IPS-11a (cell line): ENCODE measurements around the gene RNF26.

Experiments
- H3K4me3 ChIP-seq: one replicate; pipeline ENCODE4 v1.5.1; 2013; ENCODE audit warnings: low read depth, low read length, control low read depth

RNF26 gene

DNA sequence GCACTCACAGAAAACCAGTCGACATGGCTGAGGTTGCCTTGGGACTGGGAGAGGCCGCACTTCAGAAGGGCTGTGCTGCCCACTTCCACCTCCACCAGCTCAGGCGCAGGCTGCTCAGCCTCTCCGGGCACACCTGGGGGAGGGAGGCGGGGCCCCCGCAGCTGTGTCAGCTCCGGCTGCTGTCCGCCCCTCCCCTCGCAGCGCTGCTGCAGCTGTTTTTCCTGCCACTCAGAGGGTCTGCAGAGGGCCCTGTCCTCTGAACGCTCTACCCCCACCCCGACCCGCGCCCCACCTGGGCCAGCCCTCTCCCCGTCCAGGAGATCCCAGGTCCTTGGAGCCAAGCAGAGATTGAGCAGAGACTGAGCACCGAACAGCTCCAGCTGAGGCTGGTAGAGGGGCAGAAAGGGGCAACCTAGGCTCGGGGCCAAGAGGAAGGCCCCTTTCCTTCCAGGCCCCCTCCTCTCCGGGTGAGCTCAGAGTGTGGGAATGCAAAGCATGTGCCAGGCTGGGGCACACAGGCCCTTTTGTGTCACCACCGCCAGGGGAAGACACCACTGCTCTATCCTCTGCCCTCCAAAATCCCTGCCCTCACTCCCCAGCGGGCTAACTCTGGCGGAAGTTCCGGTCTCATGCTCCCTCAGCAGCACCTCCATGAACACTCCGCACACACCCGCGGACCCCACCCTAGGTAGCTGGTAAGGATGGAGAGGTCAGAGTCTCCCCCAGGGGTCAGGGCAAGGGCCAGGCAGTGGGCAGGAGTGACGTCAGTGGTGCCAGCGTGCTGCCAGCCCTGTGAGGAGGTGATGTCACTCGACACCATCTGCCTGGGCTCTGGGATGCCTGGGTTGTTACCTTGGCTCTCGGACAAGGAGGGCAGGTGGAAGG is 19.0 kb upstream of the RNF26 start:
- peak overlapping the region; percentile 72 for H3K4me3 ChIP-seq

DNA sequence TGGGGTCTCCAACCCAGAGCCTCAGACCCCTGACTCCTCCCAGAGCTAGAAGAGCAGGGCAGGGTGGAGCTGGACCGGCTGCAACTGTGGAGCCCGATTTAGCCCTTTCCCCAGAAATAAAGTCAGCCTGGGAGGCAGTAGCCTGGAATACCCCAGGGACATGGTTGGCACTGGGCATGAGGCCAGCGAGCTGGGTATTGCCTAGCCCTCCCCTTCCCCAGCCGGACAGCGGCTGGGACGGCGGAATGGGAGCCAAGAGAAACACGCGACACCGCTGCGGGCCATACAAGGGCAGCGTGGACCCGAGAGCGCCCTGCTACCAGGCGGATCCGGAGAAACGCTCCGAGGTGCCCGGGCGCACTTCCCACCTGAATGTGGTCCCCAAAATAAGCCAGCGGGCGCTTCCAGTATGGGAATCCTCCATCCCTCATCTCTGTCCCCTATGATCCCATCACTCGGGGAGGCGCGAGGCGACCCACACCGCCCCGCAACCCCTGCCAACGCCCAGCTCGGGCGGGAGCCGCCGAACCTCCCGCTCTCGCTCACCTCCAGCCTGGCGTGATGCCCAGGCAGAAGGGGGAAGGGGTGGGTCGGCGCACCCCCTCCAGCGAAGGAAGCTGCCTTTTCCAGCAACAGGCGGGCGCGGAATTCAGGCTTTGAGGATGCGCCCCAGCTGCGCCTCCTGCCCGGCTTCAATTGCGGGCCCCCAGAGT is 18.2 kb upstream of the RNF26 start:
- peak overlapping the region; percentile 72 for H3K4me3 ChIP-seq

DNA sequence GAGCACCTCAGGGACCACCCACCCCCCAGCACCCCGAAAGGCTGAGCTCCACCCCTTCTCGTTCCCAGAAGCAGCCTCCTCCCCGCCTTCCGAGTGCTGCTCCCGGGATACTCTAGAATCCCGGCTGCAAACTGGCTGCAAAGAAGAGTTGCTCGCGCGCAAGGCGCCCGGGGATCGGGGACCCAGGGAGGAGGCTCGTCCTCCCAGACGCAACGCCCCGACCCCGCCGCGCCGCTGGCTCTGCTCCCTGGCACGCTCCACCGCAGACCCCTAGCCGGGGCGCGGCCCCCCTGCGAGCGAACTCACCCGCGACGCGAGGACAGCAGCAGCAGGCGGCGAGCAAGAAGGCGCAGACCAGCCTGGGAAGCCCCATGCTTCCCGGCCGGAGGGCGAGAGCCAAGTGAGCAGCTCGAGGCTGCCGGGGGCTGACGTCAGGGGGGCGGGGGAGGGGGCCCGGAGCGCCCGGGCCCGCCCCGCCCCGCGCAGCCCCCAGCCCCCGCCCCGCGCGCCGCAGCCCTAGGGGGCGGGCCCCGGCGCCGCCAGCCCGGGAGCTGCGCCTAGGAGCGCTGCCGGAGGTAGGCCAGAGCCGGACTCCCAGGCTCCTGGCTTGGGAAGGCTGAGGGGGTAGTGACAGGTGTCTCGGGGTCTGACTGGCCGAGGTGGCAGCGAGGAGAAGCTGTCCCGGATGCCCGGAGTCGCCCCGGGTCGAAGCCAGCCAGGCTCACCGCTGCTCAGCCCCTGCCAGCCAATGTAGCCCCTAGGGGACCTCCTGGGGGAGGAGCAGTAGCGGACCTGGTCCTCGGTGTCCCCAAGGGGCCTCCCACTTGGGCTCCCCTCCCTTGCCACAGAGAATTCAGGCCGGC is 17.4 kb upstream of the RNF26 start, which contains the start of gene MCAM:
TSS of gene MCAM (minus strand) at position 402 of the 863 bp plus-strand sequence. CDS start at position 373, 29 bp downstream.
- peak within 1 kb of the TSS; percentile 72 for H3K4me3 ChIP-seq

DNA sequence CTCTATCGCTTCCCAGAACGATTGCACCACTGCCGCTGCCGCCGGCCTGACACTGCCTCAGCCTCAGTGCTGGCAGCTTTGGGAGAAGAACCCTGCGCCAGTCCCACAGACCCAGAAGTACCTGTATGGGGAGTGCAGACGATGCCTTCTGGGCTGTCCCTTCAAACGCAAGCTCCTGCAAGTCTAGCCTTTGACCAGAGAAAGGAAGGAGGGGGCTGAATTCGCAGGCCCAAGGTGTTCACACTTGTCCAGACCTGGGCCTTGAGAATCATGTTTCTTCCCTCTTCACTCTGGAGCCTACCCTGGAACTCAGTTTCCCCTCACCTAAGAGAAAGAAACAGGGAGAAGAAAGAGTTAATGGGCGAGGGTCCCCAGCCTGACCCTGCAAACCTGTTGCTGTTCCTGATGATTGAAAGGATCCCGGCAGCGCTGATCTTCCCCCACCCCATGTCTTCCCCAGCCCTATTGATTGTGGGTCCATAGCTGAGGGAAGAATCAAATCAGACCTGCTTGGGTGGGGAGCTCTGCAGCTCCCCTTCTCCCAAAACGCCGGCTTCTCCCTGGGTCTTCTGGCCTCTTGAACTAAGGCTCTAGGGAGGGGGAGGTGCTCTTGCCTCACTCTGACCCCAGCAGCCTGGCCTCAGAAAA is 16.6 kb upstream of the RNF26 start:
- no peak overlapping the region for H3K4me3 ChIP-seq

DNA sequence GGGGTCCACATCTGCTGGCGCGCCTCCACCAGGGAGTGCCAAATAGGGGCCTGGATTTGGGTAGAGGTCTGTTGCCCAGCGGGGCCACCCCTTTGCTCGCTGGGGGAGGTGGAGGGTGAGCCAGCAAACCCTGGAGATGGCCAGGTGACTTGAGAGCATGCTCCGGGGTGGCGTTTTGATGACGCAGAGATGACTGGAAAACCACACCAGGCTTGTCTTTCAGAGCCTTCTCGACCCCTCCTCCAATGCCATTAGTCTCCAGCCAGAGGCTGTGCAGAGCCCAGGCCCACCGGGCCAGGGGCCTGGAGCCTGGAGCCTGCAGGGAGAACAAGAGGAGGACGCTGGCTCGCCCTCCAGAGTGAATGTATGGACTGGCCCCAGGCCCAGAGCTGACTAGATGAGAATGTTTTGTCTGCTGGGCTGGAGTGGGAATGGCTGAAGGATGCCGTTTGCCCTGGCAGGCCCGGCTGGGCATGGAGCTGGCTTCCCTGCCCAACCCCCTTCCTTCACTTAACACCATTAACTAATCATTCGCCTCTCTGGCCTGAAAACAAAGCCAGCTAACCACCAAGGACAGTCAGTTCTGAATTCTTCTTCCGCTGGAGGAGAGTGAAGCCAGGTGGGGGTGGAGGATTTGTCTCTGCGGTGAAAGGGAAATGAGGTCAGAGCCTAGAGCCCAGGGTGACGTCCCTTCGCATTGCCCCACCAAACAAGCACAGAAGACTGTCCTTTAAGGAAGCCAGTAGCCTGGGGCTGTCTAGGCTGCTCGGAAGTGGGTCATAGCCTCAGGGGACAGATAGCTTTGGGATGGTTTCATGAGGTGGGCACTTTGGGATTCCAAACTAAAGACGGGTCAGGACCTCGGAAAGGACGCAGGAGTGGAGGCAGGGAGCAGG is 15.8 kb upstream of the RNF26 start:
- no peak overlapping the region for H3K4me3 ChIP-seq

DNA sequence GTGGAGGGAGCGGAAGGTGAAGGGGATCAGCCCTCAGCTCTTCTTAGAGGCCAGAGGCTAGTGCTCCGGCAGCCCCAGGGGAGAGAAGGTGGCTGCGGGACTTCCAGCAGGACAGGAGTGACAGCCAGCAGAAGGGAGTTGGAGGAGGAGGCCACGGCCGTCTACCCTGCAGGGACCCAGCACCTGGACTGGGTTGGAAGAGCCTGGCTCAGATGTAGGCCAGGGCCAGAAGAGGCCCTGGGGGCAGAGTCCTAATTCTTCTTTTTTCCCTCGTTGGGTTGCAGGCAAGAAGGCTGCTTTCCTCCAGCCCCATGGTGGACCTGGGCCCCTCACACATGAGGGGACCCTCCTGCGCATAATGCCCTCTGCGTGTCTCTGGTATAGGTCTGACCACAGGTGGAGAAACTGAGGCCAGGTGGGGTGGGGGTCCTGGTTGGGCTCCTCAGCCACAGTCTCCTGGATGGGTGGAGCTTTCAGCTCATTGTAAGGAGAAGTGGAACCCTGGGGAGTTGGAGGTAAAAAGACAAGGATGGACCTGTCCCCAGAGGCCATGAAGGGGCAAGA is 15.1 kb upstream of the RNF26 start:
- H3K4me3 ChIP-seq = no peak overlapping the region

DNA sequence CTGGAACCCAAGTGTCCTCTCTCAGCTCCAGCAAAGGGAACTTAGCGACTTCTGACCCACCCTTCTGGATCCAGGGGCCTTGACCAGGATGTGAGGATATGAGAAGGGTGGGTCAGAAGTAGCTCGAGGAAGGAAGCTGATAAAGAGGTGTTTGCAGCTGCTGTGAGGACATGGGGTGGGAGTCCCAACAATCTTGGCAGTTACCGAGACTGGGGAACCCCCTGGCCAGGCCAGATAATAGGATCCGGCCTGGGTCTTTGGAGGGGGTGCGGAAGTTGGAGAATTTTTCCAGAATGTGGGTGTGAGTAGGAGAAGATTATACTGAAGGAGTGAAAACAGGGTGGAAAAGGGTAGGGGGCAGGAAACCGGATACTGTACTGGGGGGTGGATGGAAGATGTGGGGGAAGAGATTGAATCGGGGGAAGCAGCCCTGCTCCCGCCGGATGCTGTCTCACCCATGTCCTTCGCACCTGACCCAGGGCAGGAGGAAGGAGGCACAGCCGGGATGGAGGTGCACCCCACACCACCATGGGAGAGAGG is 14.6 kb upstream of the RNF26 start:
- H3K4me3 ChIP-seq = no peak overlapping the region

DNA sequence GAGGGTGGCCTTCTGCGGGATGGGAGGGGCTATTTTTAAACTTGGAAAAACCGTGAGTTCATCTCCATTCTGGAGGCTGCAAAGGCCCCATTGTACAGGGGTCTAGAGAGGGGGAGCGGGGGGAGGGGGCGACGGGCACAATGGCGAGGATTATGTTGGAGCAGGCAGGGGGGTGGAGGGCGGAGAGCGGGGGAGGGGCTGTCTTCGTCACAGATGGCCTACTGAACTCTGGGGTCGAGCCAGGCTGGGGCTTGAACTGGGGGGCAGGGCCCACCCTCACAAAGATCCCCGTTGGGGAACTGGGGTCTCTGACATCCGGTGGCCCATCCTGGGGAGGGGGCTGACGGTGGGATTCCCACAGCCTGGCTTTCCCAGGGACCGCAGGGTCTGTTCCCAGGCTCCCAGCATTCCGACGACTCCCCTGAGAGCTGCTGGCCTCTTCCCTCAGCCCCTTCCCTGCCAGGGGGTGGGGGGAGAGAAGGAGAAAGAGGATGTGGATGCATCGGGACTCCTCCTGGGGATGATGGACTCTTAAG is 14.0 kb upstream of the RNF26 start:
- peak overlapping the region; percentile 56 for H3K4me3 ChIP-seq

DNA sequence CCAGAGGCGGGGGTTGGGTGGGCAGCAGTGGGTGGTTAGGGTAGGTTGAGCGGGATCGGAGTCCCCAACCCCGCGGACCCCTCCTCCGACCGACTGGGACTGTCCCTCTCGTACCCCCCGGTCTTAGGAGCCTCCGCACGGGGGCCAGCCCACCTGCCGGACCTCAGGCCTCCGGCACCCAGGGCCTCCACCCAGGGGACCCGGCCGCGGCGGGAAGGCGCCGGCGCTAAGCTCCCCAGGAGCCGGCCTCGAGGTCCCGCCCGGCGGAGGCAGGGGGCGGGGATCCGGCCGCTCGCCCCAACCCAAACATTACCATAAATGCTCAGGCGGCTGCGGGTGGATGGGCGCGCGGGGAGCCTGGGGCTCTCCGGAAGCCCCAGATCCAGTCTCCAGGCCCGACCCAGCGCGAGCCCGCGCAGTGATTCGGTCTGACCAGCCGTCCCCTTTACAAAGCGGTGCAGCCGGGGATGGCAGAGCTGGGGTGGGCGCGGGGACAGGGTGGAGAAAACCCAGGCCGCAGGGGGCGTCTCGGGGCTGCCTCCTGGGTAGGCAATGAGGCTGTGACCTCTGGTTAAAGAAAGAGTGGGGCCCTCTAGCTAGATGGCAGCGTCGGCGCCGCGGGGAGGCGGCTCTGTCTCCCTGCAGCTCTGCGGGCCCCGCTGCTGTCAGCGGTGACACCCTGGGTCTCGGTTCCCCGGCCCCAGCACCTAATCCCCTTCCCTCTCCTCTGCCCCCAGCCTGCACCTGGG is 13.4 kb upstream of the RNF26 start:
- peak overlapping the region; percentile 56 for H3K4me3 ChIP-seq

DNA sequence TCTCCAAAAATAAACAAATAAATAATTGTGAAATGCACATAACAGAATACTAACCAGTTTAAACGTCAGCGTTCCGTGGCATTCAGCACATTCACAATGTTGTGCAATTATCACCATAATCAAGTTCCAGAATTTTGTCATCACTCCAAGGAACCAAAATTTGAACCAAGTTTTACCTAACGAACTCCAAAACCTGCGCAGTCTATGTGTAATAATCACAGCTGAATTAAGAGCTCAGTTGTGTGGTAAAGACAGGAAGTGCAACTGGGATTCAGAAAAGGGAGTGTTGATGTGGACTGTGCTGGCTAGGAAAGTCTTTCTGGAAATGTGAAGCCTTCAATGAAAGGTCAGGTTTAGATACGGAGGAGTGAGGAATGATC is 12.0 kb upstream of the RNF26 start:
- no peak overlapping the region for H3K4me3 ChIP-seq

DNA sequence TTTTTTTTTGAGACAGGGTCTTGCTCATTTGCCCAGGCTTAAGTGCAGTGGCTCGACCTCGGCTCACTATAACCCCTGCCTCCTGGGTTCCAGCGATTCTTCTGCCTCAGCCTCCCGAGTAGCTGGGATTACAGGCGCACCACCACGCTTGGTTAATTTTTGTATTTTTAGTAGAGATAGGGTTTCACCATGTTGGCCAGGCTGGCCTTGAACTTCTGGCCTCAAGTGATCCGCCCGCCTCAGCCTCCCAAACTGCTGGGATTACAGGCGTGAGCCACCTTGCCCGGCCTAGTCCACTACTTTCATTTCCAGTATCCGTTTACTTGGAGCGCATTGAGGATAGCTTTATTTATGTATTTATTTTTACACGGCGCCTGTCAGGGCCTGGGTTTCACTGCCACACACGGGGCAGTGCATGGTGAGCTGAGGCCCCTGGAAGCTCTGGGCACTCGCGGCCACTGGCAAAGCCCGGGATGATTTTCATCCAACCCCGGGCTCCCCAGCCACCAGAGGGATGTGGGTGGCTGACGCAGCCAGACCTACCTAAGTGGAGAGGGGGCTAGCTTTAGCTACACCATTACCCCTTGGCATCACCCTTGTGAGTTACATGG is 11.3 kb upstream of the RNF26 start:
- H3K4me3 ChIP-seq = no peak overlapping the region

DNA sequence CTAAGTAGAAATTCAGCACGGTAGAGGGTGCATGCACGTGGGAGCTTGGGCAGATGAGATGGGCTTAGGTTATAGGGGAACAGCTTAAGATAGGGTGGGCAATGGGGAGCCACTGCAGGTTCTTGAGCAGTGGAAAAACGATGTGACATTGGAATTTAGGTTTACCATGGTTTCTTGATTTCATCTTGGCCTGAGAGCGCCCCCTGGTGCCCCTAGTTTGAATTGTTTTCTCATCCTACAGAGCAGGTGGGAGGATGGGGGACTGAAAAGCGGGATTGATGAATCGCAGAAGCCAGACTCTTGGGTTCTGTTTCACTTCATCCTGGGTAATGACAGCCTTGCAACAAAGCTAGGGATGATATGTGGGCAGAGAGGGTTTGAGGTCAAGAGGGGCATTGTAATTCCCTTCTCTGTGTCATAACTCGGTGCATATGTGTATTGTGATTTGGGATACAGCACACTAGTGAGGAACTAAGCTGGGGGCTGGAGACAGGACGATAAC is 10.7 kb upstream of the RNF26 start:
- no peak overlapping the region for H3K4me3 ChIP-seq

DNA sequence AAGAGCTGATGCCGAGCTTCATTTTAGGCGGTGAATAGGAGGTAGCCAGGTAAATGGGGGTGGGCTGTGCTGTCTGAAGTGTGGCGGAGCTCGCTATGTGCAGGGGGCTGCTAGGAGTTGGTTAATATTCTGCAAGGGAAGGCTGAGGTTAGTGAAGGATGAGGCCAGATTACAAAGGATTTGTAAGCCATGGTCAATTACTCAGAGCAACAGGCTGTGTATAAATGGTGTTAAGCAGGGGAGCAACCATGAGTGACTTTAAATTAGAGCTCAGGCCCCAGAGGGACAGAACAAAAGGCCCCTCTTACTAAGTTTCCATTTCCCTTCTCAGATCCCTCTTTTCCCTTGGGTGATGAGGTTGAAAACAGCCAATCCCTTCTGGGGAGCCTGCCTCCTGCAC is 10.1 kb upstream of the RNF26 start:
- no peak overlapping the region for H3K4me3 ChIP-seq

DNA sequence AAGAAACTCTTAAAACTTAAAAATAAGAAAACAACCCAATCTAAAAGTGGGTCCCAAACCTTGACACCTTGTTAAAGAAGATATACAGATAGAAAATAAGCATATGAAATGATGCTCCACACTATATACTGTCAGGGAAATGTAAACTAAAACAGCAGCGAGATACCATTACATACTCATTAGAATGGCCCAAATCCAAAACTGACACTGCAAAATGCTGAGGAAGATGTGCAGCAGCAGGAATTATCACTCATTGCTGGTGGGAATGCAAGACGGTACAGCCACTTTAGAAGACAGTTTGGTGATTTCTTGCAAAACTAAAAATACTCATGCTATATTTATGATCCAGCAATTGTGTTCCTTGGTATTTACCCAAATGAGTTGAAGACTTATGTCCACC is 5.0 kb upstream of the RNF26 start:
- H3K4me3 ChIP-seq = no peak overlapping the region

DNA sequence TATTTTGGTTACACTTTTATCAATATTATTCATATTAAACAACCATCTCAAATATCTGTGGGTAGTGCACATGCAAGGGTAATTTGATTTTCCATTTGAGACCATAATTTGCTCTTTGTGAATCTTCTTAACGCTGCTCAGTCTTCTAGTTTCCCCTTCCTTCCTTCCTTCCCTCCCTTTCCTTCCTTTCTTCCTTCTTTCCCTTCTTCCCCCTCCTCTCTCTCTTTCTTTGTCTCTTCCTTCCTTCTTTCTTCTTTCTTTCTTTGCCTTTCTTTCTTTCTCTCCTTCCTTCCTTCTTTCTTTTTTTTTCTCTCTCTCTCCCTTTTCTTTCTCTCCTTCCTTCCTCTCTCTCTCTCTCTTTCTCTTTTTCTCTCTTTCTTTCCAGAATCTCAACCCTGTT is 4.1 kb upstream of the RNF26 start:
- no peak overlapping the region for H3K4me3 ChIP-seq

DNA sequence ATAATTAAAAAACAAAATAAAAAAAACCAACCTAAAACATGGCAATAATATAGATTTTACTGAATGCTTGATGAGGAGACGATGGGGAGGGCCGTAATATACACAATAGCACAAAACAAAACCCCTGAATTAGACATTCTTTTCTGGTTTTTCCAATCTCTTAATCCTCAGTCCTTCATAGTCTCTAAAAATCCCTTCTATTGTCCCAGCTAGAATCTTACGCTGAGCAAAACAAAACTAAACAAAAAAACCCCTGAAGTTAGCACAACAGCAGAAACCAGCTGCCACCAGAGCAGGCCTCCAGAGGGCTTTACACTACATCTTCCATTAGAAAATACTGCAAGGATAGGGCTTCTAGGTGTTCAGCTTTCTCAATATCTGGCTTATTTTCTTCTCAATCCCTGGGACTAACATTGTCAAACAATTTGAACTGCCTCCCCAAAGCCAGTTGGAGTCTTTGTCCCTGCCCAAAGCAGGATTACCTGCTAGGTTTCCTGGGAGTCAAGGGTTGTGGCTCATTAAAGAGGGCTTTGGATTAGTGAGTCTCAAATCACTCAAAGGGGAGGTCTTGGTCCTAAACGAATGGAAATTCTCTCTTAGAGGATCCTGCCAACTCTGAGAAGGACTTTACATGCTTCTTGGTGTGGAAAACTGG is 2.1 kb upstream of the RNF26 start:
- H3K4me3 ChIP-seq = no peak overlapping the region

DNA sequence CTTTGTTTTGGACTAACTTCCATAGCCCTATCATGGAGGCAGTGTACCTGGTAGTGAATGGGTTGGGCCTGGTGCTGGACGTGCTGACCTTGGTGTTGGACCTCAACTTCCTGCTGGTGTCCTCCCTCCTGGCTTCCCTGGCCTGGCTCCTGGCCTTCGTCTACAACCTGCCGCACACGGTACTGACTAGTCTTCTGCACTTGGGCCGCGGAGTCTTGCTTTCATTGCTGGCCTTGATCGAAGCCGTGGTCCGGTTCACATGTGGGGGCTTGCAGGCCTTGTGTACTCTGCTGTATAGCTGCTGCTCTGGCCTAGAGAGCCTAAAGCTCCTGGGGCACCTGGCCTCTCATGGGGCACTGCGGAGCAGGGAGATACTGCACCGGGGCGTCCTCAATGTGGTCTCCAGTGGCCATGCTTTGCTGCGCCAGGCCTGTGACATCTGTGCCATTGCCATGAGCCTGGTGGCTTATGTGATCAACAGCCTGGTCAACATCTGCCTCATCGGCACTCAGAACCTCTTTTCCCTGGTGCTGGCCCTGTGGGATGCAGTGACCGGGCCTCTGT is 846 bp downstream of the RNF26 start:
- H3K4me3 ChIP-seq = peak overlapping the region; percentile 98
